ENCODE measurements around the gene PLB1.

PLB1 gene

GRCh38 chr2:28668106-28668814, 172.4 kb downstream of the PLB1 start:
- no peak for DNase-seq (ENCODE audit: low spot score)

GRCh38 chr2:28668880-28669279, 173.0 kb downstream of the PLB1 start:
- DNase-seq (ENCODE audit: low spot score): no peak

- DNase-seq (ENCODE audit: low spot score): no peak
These were observed 175.0 kb downstream of the PLB1 start for GRCh38 chr2:28670856-28671255.

- DNase-seq (ENCODE audit: low spot score): no peak
These were observed 177.5 kb downstream of the PLB1 start for GRCh38 chr2:28673338-28673737.

- DNase-seq (ENCODE audit: low spot score): no peak
These were observed 178.3 kb downstream of the PLB1 start for GRCh38 chr2:28674062-28674712.

GRCh38 chr2:28674713-28675068, 178.8 kb downstream of the PLB1 start:
- no peak for DNase-seq (ENCODE audit: low spot score)

GRCh38 chr2:28676152-28676835, 180.4 kb downstream of the PLB1 start:
- no peak for DNase-seq (ENCODE audit: low spot score)

GRCh38 chr2:28678175-28678855, 182.5 kb downstream of the PLB1 start:
- no peak for DNase-seq (ENCODE audit: low spot score)

GRCh38 chr2:28678944-28679343, 183.1 kb downstream of the PLB1 start:
- DNase-seq (ENCODE audit: low spot score): no peak

GRCh38 chr2:28680657-28681056, 184.8 kb downstream of the PLB1 start:
- no peak for DNase-seq (ENCODE audit: low spot score)

- no peak for DNase-seq (ENCODE audit: low spot score)
These were observed 185.3 kb downstream of the PLB1 start for GRCh38 chr2:28681158-28681571.

- DNase-seq (ENCODE audit: low spot score): no peak
These were observed 185.7 kb downstream of the PLB1 start for GRCh38 chr2:28681606-28682005.

- DNase-seq (ENCODE audit: low spot score): peak; percentile 44
These were observed 187.3 kb downstream of the PLB1 start for GRCh38 chr2:28683100-28683706.

GRCh38 chr2:28684142-28684858, 188.4 kb downstream of the PLB1 start:
- DNase-seq (ENCODE audit: low spot score): no peak

GRCh38 chr2:28687171-28687570, 191.3 kb downstream of the PLB1 start:
- no peak for DNase-seq (ENCODE audit: low spot score)

GRCh38 chr2:28687640-28688385, 192.0 kb downstream of the PLB1 start:
- DNase-seq (ENCODE audit: low spot score): no peak

GRCh38 chr2:28688818-28689217, 193.0 kb downstream of the PLB1 start:
- DNase-seq (ENCODE audit: low spot score): no peak

- DNase-seq (ENCODE audit: low spot score): no peak
These were observed 193.9 kb downstream of the PLB1 start for GRCh38 chr2:28689771-28690170.

- DNase-seq (ENCODE audit: low spot score): no peak
These were observed 196.6 kb downstream of the PLB1 start for GRCh38 chr2:28692411-28692810.

- DNase-seq (ENCODE audit: low spot score): no peak
These were observed 197.4 kb downstream of the PLB1 start for GRCh38 chr2:28693223-28693622.

Data from GM03348 (cell line).